ENCODE results near the gene SPOCK2.

Gene SPOCK2

GRCh38 chr10:72058989-72059842 lies 29.1 kb downstream of the SPOCK2 start:
- no peak for TF ChIP-seq CTCF (IDR thresholded peaks at IDR 0.05; ENCODE audit: control insufficient read depth, extremely low read depth, insufficient read depth)
- H3K4me3 ChIP-seq (ENCODE audit: low read depth, low read length) = no peak overlapping the region
- no peak for DNase-seq (ENCODE audit: low read depth)

- no peak overlapping the region for H3K4me3 ChIP-seq (ENCODE audit: low read depth, low read length)
- no peak for TF ChIP-seq CTCF (IDR thresholded peaks at IDR 0.05; ENCODE audit: control insufficient read depth, extremely low read depth, insufficient read depth)
- no peak for DNase-seq (ENCODE audit: low read depth)
These were observed 29.9 kb downstream of the SPOCK2 start for GRCh38 chr10:72058347-72058898.

- TF ChIP-seq CTCF (IDR thresholded peaks at IDR 0.05; ENCODE audit: control insufficient read depth, extremely low read depth, insufficient read depth) = no peak
- H3K4me3 ChIP-seq (ENCODE audit: low read depth, low read length) = no peak overlapping the region
- no peak for DNase-seq (ENCODE audit: low read depth)
These were observed 31.2 kb downstream of the SPOCK2 start for GRCh38 chr10:72056932-72057751.

GRCh38 chr10:72056113-72056512 lies 32.2 kb downstream of the SPOCK2 start:
- H3K4me3 ChIP-seq (ENCODE audit: low read depth, low read length) = no peak overlapping the region
- no peak for DNase-seq (ENCODE audit: low read depth)
- TF ChIP-seq CTCF (IDR thresholded peaks at IDR 0.05; ENCODE audit: control insufficient read depth, extremely low read depth, insufficient read depth) = no peak

- DNase-seq (ENCODE audit: low read depth) = no peak
- TF ChIP-seq CTCF (IDR thresholded peaks at IDR 0.05; ENCODE audit: control insufficient read depth, extremely low read depth, insufficient read depth) = no peak
- no peak overlapping the region for H3K4me3 ChIP-seq (ENCODE audit: low read depth, low read length)
These were observed 34.7 kb downstream of the SPOCK2 start for GRCh38 chr10:72053690-72054089.

GRCh38 chr10:72050873-72051272 lies 37.5 kb downstream of the SPOCK2 start:
- no peak for DNase-seq (ENCODE audit: low read depth)
- TF ChIP-seq CTCF (IDR thresholded peaks at IDR 0.05; ENCODE audit: control insufficient read depth, extremely low read depth, insufficient read depth) = no peak
- no peak overlapping the region for H3K4me3 ChIP-seq (ENCODE audit: low read depth, low read length)

All from LNCaP clone FGC (cell line).